ENCODE measurements around the gene ARHGAP45.

Gene ARHGAP45

GRCh38 chr19:1038978-1039645 is 27.9 kb upstream of the ARHGAP45 start:
- DNase-seq: no peak

GRCh38 chr19:1039646-1040475 is 27.1 kb upstream of the ARHGAP45 start, which contains the start of gene ABCA7:
TSS of gene ABCA7 (plus strand) at chr19:1040107. CDS start at chr19:1041362, 1,255 bp downstream.
- peak; percentile 99 for DNase-seq

GRCh38 chr19:1040476-1041271 is 26.3 kb upstream of the ARHGAP45 start:
- DNase-seq: peak; percentile 94

- no peak for DNase-seq
Measured at GRCh38 chr19:1041272-1041834, 25.6 kb upstream of the ARHGAP45 start.

- no peak for DNase-seq
Measured at GRCh38 chr19:1041835-1042685, 24.9 kb upstream of the ARHGAP45 start.

- DNase-seq: no peak
Measured at GRCh38 chr19:1042689-1043511, 24.1 kb upstream of the ARHGAP45 start.

GRCh38 chr19:1045247-1045603 is 21.7 kb upstream of the ARHGAP45 start:
- DNase-seq: peak; percentile 82

- DNase-seq: no peak
Measured at GRCh38 chr19:1046117-1046626, 20.8 kb upstream of the ARHGAP45 start.

GRCh38 chr19:1046836-1047695 is 19.9 kb upstream of the ARHGAP45 start:
- no peak for DNase-seq

GRCh38 chr19:1047696-1048147 is 19.2 kb upstream of the ARHGAP45 start:
- no peak for DNase-seq

GRCh38 chr19:1049106-1049505 is 17.9 kb upstream of the ARHGAP45 start:
- DNase-seq: no peak

- no peak for DNase-seq
Measured at GRCh38 chr19:1049800-1050199, 17.2 kb upstream of the ARHGAP45 start.

- no peak for DNase-seq
Measured at GRCh38 chr19:1050989-1051788, 15.8 kb upstream of the ARHGAP45 start.

- no peak for DNase-seq
Measured at GRCh38 chr19:1051791-1052190, 15.2 kb upstream of the ARHGAP45 start.

GRCh38 chr19:1052349-1052975 is 14.5 kb upstream of the ARHGAP45 start:
- DNase-seq: no peak

- no peak for DNase-seq
Measured at GRCh38 chr19:1053176-1054101, 13.5 kb upstream of the ARHGAP45 start.
